Measurements from ENCODE around the gene STXBP6.

The STXBP6 gene

DNA sequence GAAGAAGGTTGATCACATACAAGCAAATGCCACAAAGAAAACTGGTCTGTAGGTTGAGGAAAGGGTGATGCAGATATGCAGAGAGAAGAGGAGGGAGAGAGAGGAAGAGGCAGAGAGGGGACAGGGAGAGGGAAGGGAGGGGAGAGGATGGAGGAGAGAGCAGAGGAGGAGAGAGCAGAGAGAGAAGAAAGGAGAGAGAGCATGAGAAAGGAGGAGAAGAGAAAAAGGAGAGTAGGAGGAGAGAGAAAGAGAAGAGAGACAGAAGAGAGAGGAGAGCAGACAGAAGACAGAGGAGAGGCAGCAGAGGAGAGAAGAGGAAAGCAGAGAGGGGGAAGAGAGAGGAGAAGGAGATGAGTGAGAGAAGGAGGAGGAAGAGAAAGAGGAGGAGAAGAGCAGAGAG lies 59.2 kb downstream of the STXBP6 start:
- no peak overlapping the region for H3K4me3 ChIP-seq (ENCODE audit: low read depth, low read length)
- TF ChIP-seq, protein P1, sequence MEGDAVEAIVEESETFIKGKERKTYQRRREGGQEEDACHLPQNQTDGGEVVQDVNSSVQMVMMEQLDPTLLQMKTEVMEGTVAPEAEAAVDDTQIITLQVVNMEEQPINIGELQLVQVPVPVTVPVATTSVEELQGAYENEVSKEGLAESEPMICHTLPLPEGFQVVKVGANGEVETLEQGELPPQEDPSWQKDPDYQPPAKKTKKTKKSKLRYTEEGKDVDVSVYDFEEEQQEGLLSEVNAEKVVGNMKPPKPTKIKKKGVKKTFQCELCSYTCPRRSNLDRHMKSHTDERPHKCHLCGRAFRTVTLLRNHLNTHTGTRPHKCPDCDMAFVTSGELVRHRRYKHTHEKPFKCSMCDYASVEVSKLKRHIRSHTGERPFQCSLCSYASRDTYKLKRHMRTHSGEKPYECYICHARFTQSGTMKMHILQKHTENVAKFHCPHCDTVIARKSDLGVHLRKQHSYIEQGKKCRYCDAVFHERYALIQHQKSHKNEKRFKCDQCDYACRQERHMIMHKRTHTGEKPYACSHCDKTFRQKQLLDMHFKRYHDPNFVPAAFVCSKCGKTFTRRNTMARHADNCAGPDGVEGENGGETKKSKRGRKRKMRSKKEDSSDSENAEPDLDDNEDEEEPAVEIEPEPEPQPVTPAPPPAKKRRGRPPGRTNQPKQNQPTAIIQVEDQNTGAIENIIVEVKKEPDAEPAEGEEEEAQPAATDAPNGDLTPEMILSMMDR (IDR thresholded peaks at IDR 0.05; ENCODE audit: low read depth, low read length, missing control alignments): no peak

DNA sequence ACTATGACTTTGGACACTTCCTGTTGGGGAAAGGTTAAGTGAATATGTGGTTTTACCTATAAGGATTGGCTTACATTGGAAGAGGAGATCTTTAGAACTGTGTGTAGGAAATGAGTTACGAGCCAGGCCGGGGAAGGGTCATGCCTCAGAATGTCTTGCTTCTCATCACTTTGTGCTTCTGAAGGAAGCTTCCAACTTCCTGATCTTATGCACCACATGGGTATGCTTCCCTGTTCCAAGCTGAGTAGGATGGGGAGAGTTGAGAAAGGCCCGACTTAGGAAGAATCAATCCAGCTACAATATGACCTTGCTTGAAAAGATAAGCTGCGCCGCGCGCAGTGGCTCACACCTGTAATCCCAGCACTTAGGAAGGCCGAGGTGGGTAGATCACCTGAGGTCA lies 59.9 kb downstream of the STXBP6 start:
- no peak for DNase-seq (ENCODE audit: low read depth)
- TF ChIP-seq, protein P1 (IDR thresholded peaks at IDR 0.05; ENCODE audit: low read depth, low read length, missing control alignments): no peak
- H3K4me3 ChIP-seq (ENCODE audit: low read depth, low read length): no peak overlapping the region

More for the DNA sequence above, 59.2 kb downstream of the STXBP6 start:
- DNase-seq (ENCODE audit: low read depth): no peak

DNA sequence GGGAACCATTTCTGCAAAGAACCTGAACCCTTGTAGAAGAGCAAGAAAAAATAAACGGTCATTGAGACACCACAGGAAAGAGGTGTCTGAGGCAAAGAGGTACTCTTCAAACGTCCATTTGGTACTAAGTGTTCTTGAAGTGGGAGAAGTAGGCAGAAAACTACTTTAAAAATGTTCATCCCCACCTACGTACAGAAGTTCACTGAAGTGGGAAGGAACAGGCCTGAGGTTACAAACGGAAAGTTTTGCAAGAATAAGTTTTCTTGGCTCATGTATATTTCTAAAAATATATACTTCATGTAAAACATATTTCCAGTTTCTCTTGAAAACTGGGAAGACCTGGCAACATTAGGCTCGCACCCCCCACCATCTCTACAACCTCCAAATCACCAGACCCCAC lies 61.2 kb downstream of the STXBP6 start:
- TF ChIP-seq, protein P1 (IDR thresholded peaks at IDR 0.05; ENCODE audit: low read depth, low read length, missing control alignments): no peak
- no peak overlapping the region for H3K4me3 ChIP-seq (ENCODE audit: low read depth, low read length)
- no peak for DNase-seq (ENCODE audit: low read depth)

DNA sequence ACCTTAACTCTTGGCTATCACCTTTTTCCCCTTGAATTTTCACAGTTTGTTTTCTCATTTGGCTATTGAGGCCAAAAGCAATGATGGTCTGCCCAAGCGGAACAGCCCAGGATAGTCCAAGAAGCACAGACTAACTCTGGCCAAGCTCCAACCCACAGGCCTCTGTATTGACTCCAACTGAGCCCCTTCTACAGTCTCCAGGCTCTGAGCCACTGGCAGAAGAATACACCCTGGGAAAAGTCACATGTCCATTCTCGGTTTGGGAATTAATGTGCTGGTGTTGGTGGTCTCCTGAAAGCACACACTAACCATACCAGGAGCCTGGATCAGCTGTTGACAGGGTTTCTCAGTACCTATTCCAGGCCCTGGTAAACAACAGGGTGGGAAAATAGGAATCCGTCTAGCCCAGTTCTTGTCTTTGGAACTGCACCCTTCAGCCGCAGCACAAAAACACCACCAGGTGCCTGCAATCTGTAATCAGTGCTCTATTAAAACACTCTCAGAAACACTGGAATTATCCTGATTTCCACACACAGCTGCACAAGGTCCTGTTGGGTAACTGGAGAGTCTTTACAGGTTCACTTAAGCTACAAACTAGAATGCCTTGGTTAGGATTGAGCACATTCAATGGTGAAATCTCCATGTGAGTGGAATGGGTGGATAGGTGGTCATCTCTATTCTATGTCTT lies 63.6 kb downstream of the STXBP6 start:
- TF ChIP-seq, protein P1 (IDR thresholded peaks at IDR 0.05; ENCODE audit: low read depth, low read length, missing control alignments): no peak
- DNase-seq (ENCODE audit: low read depth): no peak
- H3K4me3 ChIP-seq (ENCODE audit: low read depth, low read length): no peak overlapping the region

DNA sequence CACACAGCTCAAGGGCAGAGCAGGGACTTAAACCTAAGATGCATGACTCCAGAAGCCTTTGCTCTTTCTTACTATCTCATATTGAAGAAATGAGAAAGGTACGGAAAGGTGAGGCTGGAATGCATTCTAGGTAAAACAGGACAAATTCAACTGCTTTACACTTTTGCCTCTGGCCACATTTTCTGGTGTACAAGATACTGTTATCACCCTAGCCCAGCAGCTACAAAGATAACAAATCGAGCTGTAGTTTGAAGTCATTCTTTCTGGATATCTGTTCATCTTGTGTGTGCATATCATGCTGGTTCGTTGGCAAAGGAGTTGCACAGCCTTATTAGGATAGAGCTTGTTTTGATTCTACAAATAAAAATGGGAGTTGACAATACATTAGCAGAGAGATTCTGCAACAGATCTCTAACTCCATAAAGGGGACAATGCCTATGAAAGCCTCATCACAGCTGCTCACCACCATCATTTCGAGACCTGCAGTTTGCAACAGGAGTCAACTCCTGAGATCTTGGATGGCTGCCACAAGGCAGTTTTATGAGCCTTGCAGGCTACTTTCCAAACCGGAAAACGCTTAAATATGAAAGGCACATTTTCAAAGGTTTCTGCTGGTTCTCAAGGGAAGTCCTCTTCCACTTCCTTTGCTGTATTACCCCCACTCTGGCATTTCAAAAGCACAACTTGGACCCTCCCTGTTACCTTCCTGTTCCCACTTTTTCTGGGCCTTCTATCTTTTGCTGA lies 64.9 kb downstream of the STXBP6 start:
- TF ChIP-seq, protein P1 (IDR thresholded peaks at IDR 0.05; ENCODE audit: low read depth, low read length, missing control alignments): no peak
- H3K4me3 ChIP-seq (ENCODE audit: low read depth, low read length): no peak overlapping the region
- no peak for DNase-seq (ENCODE audit: low read depth)

DNA sequence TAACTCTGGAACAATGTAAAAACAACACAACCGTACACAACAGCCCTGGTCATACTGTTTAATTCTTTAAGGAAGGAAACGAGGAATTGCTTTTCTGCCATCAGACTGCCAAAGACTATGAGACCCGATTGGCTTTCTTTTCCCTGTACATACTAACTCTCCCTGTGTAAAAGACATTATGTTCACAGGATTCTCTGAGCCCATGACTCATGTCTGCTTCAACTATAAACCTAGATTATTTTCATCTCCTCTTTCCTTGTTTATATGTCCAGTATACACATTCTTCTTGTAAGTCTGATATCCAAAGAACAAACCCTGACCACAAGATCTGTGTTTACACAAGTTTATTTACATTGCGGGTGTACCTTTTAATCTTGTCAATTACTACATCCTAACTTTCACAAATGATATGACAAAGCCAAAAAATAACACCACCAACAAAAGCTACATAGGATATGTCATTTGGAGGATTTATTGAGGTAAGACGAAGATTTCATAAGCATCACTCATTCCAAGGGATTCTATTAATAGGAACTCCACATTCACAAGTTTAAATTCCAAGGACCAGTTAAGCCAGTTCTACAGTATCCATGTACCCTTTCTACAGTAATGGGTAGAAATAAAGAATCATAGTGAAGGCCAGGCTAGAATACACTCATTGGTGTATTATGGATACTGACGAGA lies 67.3 kb downstream of the STXBP6 start:
- TF ChIP-seq, protein P1 (IDR thresholded peaks at IDR 0.05; ENCODE audit: low read depth, low read length, missing control alignments): no peak
- DNase-seq (ENCODE audit: low read depth): no peak
- no peak overlapping the region for H3K4me3 ChIP-seq (ENCODE audit: low read depth, low read length)

All from GM12864 (cell line).